H1 (cell line): Measurements from ENCODE around the gene SLC1A1. TPM values are rescaled to one million over a fixed set of nuclear protein-coding genes. Genes with fewer than 3 reads are reported as not detected.

Experiments used
- BCL11A ChIP-seq, 2 experiments: IDR thresholded peaks; one replicate each; pipeline ENCODE4 v1.6.1; 2011; ENCODE audit warnings: low read depth in 2 of 2, low read length in 2 of 2, mild to moderate bottlenecking in 2 of 2
- PHF8 ChIP-seq: fragments of 200-600 bp; sonication (generic); conservative IDR thresholded peaks from 2 replicates; pipeline ENCODE4 v1.7.1; 2012; ENCODE audit warnings: low read depth, mild to moderate bottlenecking, inconsistent platforms, low read length, moderate library complexity
- SIX5 ChIP-seq: IDR thresholded peaks from 2 replicates; pipeline ENCODE4 v1.6.1; 2011; ENCODE audit warnings: mild to moderate bottlenecking, low read depth, low read length
- polyA plus RNA-seq, 7 experiments: library from polyadenylated mRNA; depleted of rRNA in 3 of 7; stranded (reverse) in 5 of 7; unstranded in 2 of 7; fragments of >200 nt in 5 of 7; fragments of 200-250 nt in 2 of 7; gene quantifications; 1 replicate in 5 of 7; 2 replicates in 1 of 7; 4 replicates in 1 of 7; pipeline versions ENCODE4 v1.2.1 to v1.2.3, GENCODE V29; 2011 to 2013; ENCODE audit warnings: missing spikeins in 2 of 7, mixed read lengths in 2 of 7
- total RNA-seq: library from RNA; stranded (reverse); fragmentation: NEBNext Ultra II Directional; extraction: Animal tissue kit (Norgen Biotek cat#: 25700); gene quantifications from 2 replicates; pipeline ENCODE4 v1.2.1, GENCODE V29; 2021
- TF ChIP-seq, protein P1 (sequence below): fragments of 300-600 bp; sonication (generic); IDR thresholded peaks from 2 replicates; pipeline ENCODE4 v1.7.1; 2012; ENCODE audit warnings: low read length, moderate library complexity, mild to moderate bottlenecking, inconsistent platforms; ENCODE audit not compliant: insufficient replicate concordance

The SLC1A1 gene
- total and polyA plus RNA-seq, 2 of the 8 experiments (the other 6 are each of a cell fraction or from before 2014, with no cell fraction given), result 4.7 to 11.7 TPM

GRCh38 chr9:4494806-4495205 lies 4.5 kb downstream of the SLC1A1 start (continued):
- TF ChIP-seq, protein P1, sequence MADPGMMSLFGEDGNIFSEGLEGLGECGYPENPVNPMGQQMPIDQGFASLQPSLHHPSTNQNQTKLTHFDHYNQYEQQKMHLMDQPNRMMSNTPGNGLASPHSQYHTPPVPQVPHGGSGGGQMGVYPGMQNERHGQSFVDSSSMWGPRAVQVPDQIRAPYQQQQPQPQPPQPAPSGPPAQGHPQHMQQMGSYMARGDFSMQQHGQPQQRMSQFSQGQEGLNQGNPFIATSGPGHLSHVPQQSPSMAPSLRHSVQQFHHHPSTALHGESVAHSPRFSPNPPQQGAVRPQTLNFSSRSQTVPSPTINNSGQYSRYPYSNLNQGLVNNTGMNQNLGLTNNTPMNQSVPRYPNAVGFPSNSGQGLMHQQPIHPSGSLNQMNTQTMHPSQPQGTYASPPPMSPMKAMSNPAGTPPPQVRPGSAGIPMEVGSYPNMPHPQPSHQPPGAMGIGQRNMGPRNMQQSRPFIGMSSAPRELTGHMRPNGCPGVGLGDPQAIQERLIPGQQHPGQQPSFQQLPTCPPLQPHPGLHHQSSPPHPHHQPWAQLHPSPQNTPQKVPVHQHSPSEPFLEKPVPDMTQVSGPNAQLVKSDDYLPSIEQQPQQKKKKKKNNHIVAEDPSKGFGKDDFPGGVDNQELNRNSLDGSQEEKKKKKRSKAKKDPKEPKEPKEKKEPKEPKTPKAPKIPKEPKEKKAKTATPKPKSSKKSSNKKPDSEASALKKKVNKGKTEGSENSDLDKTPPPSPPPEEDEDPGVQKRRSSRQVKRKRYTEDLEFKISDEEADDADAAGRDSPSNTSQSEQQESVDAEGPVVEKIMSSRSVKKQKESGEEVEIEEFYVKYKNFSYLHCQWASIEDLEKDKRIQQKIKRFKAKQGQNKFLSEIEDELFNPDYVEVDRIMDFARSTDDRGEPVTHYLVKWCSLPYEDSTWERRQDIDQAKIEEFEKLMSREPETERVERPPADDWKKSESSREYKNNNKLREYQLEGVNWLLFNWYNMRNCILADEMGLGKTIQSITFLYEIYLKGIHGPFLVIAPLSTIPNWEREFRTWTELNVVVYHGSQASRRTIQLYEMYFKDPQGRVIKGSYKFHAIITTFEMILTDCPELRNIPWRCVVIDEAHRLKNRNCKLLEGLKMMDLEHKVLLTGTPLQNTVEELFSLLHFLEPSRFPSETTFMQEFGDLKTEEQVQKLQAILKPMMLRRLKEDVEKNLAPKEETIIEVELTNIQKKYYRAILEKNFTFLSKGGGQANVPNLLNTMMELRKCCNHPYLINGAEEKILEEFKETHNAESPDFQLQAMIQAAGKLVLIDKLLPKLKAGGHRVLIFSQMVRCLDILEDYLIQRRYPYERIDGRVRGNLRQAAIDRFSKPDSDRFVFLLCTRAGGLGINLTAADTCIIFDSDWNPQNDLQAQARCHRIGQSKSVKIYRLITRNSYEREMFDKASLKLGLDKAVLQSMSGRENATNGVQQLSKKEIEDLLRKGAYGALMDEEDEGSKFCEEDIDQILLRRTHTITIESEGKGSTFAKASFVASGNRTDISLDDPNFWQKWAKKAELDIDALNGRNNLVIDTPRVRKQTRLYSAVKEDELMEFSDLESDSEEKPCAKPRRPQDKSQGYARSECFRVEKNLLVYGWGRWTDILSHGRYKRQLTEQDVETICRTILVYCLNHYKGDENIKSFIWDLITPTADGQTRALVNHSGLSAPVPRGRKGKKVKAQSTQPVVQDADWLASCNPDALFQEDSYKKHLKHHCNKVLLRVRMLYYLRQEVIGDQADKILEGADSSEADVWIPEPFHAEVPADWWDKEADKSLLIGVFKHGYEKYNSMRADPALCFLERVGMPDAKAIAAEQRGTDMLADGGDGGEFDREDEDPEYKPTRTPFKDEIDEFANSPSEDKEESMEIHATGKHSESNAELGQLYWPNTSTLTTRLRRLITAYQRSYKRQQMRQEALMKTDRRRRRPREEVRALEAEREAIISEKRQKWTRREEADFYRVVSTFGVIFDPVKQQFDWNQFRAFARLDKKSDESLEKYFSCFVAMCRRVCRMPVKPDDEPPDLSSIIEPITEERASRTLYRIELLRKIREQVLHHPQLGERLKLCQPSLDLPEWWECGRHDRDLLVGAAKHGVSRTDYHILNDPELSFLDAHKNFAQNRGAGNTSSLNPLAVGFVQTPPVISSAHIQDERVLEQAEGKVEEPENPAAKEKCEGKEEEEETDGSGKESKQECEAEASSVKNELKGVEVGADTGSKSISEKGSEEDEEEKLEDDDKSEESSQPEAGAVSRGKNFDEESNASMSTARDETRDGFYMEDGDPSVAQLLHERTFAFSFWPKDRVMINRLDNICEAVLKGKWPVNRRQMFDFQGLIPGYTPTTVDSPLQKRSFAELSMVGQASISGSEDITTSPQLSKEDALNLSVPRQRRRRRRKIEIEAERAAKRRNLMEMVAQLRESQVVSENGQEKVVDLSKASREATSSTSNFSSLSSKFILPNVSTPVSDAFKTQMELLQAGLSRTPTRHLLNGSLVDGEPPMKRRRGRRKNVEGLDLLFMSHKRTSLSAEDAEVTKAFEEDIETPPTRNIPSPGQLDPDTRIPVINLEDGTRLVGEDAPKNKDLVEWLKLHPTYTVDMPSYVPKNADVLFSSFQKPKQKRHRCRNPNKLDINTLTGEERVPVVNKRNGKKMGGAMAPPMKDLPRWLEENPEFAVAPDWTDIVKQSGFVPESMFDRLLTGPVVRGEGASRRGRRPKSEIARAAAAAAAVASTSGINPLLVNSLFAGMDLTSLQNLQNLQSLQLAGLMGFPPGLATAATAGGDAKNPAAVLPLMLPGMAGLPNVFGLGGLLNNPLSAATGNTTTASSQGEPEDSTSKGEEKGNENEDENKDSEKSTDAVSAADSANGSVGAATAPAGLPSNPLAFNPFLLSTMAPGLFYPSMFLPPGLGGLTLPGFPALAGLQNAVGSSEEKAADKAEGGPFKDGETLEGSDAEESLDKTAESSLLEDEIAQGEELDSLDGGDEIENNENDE, result no peak
- no peak for TF ChIP-seq PHF8
- no peak for TF ChIP-seq BCL11A (IDR thresholded peaks at IDR 0.05; ENCODE audit: low read depth in 2 of 2, low read length in 2 of 2)
- no peak for TF ChIP-seq SIX5
